Measurements from ENCODE around the gene GRM1. TPM values are rescaled to one million over a fixed set of nuclear protein-coding genes. Genes with fewer than 3 reads are reported as not detected.

The GRM1 gene
- total RNA-seq, 1 donor from 2014 or later = 0.05 TPM

DNA sequence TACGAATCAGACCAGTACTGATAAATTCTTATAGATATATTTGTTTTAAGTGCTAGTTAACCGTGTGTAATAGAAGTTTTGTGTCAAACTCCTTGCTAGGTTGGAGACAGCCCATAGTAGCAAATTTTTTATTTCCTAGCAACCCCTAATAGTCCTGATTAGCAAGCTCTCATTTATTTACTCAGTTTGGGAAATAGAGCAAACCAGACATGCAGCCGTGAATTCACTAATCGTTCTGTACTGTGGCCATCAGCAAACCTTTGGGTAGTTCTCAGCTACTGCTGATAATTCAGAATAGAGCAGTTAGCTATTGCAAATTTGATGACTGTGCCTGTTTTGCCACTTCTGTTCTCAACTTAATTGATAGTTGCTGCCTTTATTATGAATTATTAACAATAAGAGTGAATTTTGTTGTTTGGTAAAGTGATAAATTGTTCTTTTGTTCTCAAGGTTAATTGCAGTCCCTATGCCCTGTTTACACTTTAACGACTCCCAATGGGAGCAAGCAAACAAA, 215.8 kb downstream of the GRM1 start:
- Histone ChIP-seq H3K4me2 (ENCODE audit: low read length) (no peak overlapping the region), H4K20me1 (ENCODE audit: insufficient read depth, low read length) (no peaks in the 10 kb centered on the region), H3K27me3 (ENCODE audit: insufficient read depth, low read length) (no peaks in the 10 kb centered on the region), H3K9ac (ENCODE audit: low read length) (no peak overlapping the region), H3K4me1 (ENCODE audit: insufficient read depth, low read length) (no peaks in the 10 kb centered on the region), H3K79me2 (ENCODE audit: insufficient read depth, low read length) (no peaks in the 10 kb centered on the region), H3K9me3 (ENCODE audit: insufficient read depth, low read depth, low read length) (no peaks in the 10 kb centered on the region), H3K36me3 (ENCODE audit: insufficient read depth, low read length) (no peaks in the 10 kb centered on the region), H3K27ac (ENCODE audit: low read depth, low read length) (no peak overlapping the region), H3K4me3 (ENCODE audit: insufficient read depth, low read depth, low read length) (no peak overlapping the region), H2AFZ (ENCODE audit: low read depth, low read length) (no peak overlapping the region)
- no peak overlapping the region for H3K27ac Mint-ChIP-seq (ENCODE audit: unreplicated experiment)
- no peaks in the 10 kb centered on the region for H3K4me1 Mint-ChIP-seq (ENCODE audit: low read depth, unreplicated experiment)
- H3K4me3 Mint-ChIP-seq (ENCODE audit: unreplicated experiment) = no peak overlapping the region
- peaks cover 5% of the 10 kb centered on the region for H3K9me3 Mint-ChIP-seq (ENCODE audit: unreplicated experiment)
- no peak for TF ChIP-seq EZH2 (IDR thresholded peaks at IDR 0.05; ENCODE audit: insufficient read depth, low read length)
- TF ChIP-seq, protein P1, sequence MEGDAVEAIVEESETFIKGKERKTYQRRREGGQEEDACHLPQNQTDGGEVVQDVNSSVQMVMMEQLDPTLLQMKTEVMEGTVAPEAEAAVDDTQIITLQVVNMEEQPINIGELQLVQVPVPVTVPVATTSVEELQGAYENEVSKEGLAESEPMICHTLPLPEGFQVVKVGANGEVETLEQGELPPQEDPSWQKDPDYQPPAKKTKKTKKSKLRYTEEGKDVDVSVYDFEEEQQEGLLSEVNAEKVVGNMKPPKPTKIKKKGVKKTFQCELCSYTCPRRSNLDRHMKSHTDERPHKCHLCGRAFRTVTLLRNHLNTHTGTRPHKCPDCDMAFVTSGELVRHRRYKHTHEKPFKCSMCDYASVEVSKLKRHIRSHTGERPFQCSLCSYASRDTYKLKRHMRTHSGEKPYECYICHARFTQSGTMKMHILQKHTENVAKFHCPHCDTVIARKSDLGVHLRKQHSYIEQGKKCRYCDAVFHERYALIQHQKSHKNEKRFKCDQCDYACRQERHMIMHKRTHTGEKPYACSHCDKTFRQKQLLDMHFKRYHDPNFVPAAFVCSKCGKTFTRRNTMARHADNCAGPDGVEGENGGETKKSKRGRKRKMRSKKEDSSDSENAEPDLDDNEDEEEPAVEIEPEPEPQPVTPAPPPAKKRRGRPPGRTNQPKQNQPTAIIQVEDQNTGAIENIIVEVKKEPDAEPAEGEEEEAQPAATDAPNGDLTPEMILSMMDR (IDR thresholded peaks at IDR 0.05; ENCODE audit: insufficient read depth, low read depth, low read length) = no peak
- DNase-seq (ENCODE audit: low read depth) (no peak), FAIRE-seq (no peak)
- peaks cover 2% of the 10 kb centered on the region for H3K27me3 Mint-ChIP-seq (ENCODE audit: low read depth, unreplicated experiment)
- H3K36me3 Mint-ChIP-seq (ENCODE audit: low read depth, unreplicated experiment) = no peaks in the 10 kb centered on the region

DNA sequence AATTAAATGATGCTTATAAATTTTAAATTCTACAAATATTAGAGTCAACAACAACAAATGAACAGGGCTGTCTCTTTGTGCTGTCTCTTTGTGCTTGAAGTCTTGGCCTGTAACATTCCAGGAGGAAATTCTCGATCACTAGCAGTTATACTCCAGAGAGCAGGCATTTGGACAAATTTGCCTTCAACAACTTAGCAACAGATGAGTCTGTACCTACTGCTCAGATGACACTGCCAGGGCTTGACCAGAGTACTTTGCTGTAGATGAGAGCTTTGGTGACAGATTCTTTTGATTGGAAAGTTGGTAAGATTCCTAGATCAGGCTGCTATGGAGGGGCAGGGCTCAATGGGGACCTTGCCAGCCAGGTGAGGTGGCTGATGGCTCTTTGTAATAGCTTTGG, 217.2 kb downstream of the GRM1 start:
- no peaks in the 10 kb centered on the region for H3K4me1 Mint-ChIP-seq (ENCODE audit: low read depth, unreplicated experiment)
- no peak overlapping the region for H3K4me3 Mint-ChIP-seq (ENCODE audit: unreplicated experiment)

DNA sequence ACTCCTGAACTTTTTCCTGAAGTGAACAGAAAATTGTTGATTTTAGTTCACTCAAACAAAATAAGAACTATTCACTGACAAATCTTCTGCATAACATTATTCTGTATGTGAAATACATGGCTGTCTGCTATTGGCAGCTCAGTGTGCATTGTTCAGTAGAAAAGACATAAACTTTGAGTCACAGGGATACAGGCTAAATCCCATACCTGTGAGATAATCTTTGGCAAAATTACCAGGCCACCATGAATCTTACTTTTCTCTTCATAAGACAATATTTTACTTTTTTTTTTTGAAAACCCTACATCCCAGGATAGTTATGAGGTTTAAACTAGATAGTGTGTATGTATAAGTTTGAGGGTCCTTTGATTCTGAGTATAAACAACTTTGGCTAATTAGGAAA, 224.8 kb downstream of the GRM1 start:
- FAIRE-seq = no peak
- H3K36me3 Mint-ChIP-seq (ENCODE audit: low read depth, unreplicated experiment) = no peaks in the 10 kb centered on the region

More for the DNA sequence above, 217.2 kb downstream of the GRM1 start:
- Histone ChIP-seq H3K27me3 (ENCODE audit: insufficient read depth, low read length) (no peaks in the 10 kb centered on the region), H4K20me1 (ENCODE audit: insufficient read depth, low read length) (no peaks in the 10 kb centered on the region), H3K4me2 (ENCODE audit: low read length) (no peak overlapping the region), H3K79me2 (ENCODE audit: insufficient read depth, low read length) (no peaks in the 10 kb centered on the region), H3K27ac (ENCODE audit: low read depth, low read length) (no peak overlapping the region), H3K9me3 (ENCODE audit: insufficient read depth, low read depth, low read length) (no peaks in the 10 kb centered on the region), H3K4me1 (ENCODE audit: insufficient read depth, low read length) (no peaks in the 10 kb centered on the region), H2AFZ (ENCODE audit: low read depth, low read length) (no peak overlapping the region), H3K4me3 (ENCODE audit: insufficient read depth, low read depth, low read length) (no peak overlapping the region), H3K9ac (ENCODE audit: low read length) (no peak overlapping the region), H3K36me3 (ENCODE audit: insufficient read depth, low read length) (no peaks in the 10 kb centered on the region)
- TF ChIP-seq, protein P1 (IDR thresholded peaks at IDR 0.05; ENCODE audit: insufficient read depth, low read depth, low read length) = no peak
- TF ChIP-seq EZH2 (IDR thresholded peaks at IDR 0.05; ENCODE audit: insufficient read depth, low read length) = no peak
- H3K27me3 Mint-ChIP-seq (ENCODE audit: low read depth, unreplicated experiment) = no peaks in the 10 kb centered on the region
- peaks cover 5% of the 10 kb centered on the region for H3K9me3 Mint-ChIP-seq (ENCODE audit: unreplicated experiment)
- DNase-seq (ENCODE audit: low read depth) = no peak
- no peak for FAIRE-seq
- no peak overlapping the region for H3K27ac Mint-ChIP-seq (ENCODE audit: unreplicated experiment)
- H3K36me3 Mint-ChIP-seq (ENCODE audit: low read depth, unreplicated experiment) = no peaks in the 10 kb centered on the region

More for the DNA sequence above, 224.8 kb downstream of the GRM1 start:
- Mint-ChIP-seq H3K27ac (ENCODE audit: unreplicated experiment) (no peak overlapping the region), H3K27me3 (ENCODE audit: low read depth, unreplicated experiment) (no peaks in the 10 kb centered on the region), H3K9me3 (ENCODE audit: unreplicated experiment) (no peaks in the 10 kb centered on the region), H3K4me1 (ENCODE audit: low read depth, unreplicated experiment) (peaks cover 3% of the 10 kb centered on the region), H3K4me3 (ENCODE audit: unreplicated experiment) (no peak overlapping the region)
- H3K79me2 ChIP-seq (ENCODE audit: insufficient read depth, low read length) = no peaks in the 10 kb centered on the region
- H3K36me3 ChIP-seq (ENCODE audit: insufficient read depth, low read length) = no peaks in the 10 kb centered on the region
- H3K27ac ChIP-seq (ENCODE audit: low read depth, low read length) = no peak overlapping the region
- no peaks in the 10 kb centered on the region for H3K27me3 ChIP-seq (ENCODE audit: insufficient read depth, low read length)
- H3K4me1 ChIP-seq (ENCODE audit: insufficient read depth, low read length) = no peaks in the 10 kb centered on the region
- TF ChIP-seq EZH2 (IDR thresholded peaks at IDR 0.05; ENCODE audit: insufficient read depth, low read length) = no peak
- TF ChIP-seq, protein P1 (IDR thresholded peaks at IDR 0.05; ENCODE audit: insufficient read depth, low read depth, low read length) = no peak
- H4K20me1 ChIP-seq (ENCODE audit: insufficient read depth, low read length) = no peaks in the 10 kb centered on the region
- H3K4me3 ChIP-seq (ENCODE audit: insufficient read depth, low read depth, low read length) = no peak overlapping the region
- H3K4me2 ChIP-seq (ENCODE audit: low read length) = no peak overlapping the region
- H2AFZ ChIP-seq (ENCODE audit: low read depth, low read length) = no peak overlapping the region
- DNase-seq (ENCODE audit: low read depth) = peak; percentile 18
- H3K9me3 ChIP-seq (ENCODE audit: insufficient read depth, low read depth, low read length) = no peaks in the 10 kb centered on the region
- H3K9ac ChIP-seq (ENCODE audit: low read length) = no peak overlapping the region

Data from astrocyte (in vitro differentiated cells and primary cell).